Germinal center (tissue), 1 donor: ENCODE results near the gene MKRN3.
"Not testable (repeated sequence)": the region's sequence is repeated elsewhere in the genome, so short reads cannot be mapped to it uniquely, and the experiment has no call there.

Experiments
- DNase-seq: peaks from one replicate; pipeline ENCODE4 v3.0.0; 2012; ENCODE audit warnings: mixed read lengths, low spot score

The MKRN3 gene

GRCh38 chr15:23589012-23589411 is 23.5 kb downstream of the MKRN3 start:
- DNase-seq, result no peak

GRCh38 chr15:23594252-23594770 is 28.8 kb downstream of the MKRN3 start:
- no peak for DNase-seq

- no peak for DNase-seq
Measured at GRCh38 chr15:23595368-23595767, 29.9 kb downstream of the MKRN3 start.

GRCh38 chr15:23596736-23597135 is 31.3 kb downstream of the MKRN3 start:
- DNase-seq, result no peak

- not testable (repeated sequence) for DNase-seq
Measured at GRCh38 chr15:23597278-23597677, 31.8 kb downstream of the MKRN3 start.

- DNase-seq, result no peak
Measured at GRCh38 chr15:23599053-23599452, 33.6 kb downstream of the MKRN3 start.

- DNase-seq, result no peak
Measured at GRCh38 chr15:23602124-23602523, 36.6 kb downstream of the MKRN3 start.

GRCh38 chr15:23606226-23606625 is 40.8 kb downstream of the MKRN3 start:
- DNase-seq, result no peak

GRCh38 chr15:23616536-23616935 is 51.1 kb downstream of the MKRN3 start:
- no peak for DNase-seq
